PC-9 (cell line): ENCODE results near the gene IRS1.

ENCODE experiments used
- EZH2 ChIP-seq: fragments of 200-600 bp; sonication (generic); IDR thresholded peaks from 2 replicates; pipeline ENCODE4 v1.8.0; 2017; ENCODE audit warnings: antibody characterized with exemption, low read depth
- TF ChIP-seq, protein P1 (sequence below): fragments of 200-600 bp; sonication (generic); conservative IDR thresholded peaks from 2 replicates; pipeline ENCODE4 v1.6.1; 2017; ENCODE audit warnings: mixed run types, antibody characterized with exemption, mild to moderate bottlenecking, moderate library complexity

DNA sequence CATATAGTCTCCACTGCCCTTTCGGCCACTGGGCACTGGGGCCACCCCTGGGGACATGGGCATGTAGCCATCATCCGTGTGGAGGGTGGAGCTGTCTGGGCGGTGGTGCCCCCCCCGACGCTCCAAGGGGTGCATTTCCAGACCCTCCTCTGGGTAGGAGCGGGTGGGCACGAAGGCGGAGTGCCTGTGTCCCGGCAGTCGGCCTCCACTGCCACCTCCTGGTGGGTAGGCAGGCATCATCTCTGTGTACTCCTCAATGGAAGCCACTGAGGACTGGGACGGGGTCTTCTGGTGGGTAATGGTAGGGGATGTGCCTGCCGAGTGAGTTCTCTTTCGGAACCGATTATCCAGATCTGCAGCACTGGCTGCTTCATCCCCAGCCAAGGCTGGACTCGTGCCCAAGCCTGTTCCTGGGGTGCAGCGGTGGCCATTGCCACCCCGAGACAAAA is 2.8 kb downstream of the IRS1 start:
- TF ChIP-seq, protein P1, sequence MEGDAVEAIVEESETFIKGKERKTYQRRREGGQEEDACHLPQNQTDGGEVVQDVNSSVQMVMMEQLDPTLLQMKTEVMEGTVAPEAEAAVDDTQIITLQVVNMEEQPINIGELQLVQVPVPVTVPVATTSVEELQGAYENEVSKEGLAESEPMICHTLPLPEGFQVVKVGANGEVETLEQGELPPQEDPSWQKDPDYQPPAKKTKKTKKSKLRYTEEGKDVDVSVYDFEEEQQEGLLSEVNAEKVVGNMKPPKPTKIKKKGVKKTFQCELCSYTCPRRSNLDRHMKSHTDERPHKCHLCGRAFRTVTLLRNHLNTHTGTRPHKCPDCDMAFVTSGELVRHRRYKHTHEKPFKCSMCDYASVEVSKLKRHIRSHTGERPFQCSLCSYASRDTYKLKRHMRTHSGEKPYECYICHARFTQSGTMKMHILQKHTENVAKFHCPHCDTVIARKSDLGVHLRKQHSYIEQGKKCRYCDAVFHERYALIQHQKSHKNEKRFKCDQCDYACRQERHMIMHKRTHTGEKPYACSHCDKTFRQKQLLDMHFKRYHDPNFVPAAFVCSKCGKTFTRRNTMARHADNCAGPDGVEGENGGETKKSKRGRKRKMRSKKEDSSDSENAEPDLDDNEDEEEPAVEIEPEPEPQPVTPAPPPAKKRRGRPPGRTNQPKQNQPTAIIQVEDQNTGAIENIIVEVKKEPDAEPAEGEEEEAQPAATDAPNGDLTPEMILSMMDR: peak; percentile 45; the same call in 1 of the 2 replicates
- TF ChIP-seq EZH2: no peak
